DMS 273 treated with DMSO at 0.1 percent for 48 hours (cell line): ENCODE measurements around the gene KLC3.
"Not testable (repeated sequence)": the region's sequence is repeated elsewhere in the genome, so short reads cannot be mapped to it uniquely, and the experiment has no call there.

ENCODE experiments used
- DNase-seq: peaks from one replicate; lab custom pipeline; 2025; lab: John Stamatoyannopoulos, UW

The KLC3 gene

GRCh38 chr19:45320997-45321775 is 19.4 kb upstream of the KLC3 start:
- no peak for DNase-seq

GRCh38 chr19:45321848-45322247 is 18.7 kb upstream of the KLC3 start:
- DNase-seq = no peak

GRCh38 chr19:45322311-45322710 is 18.2 kb upstream of the KLC3 start:
- no peak for DNase-seq

- DNase-seq = no peak
Observed at GRCh38 chr19:45322744-45323281, 17.7 kb upstream of the KLC3 start, which contains the start of gene CKM. Gene CKM (minus strand): TSS chr19:45322875. CDS start chr19:45319713, 3,162 bp downstream.

- DNase-seq = no peak
Observed at GRCh38 chr19:45323671-45324081, 16.9 kb upstream of the KLC3 start.

- DNase-seq = no peak
Observed at GRCh38 chr19:45324349-45324907, 16.1 kb upstream of the KLC3 start.

- no peak for DNase-seq
Observed at GRCh38 chr19:45327404-45328143, 13.0 kb upstream of the KLC3 start.

GRCh38 chr19:45331411-45331810 is 9.1 kb upstream of the KLC3 start:
- DNase-seq = no peak

GRCh38 chr19:45333609-45334303 is 6.8 kb upstream of the KLC3 start:
- no peak for DNase-seq

GRCh38 chr19:45334881-45335280 is 5.7 kb upstream of the KLC3 start:
- not testable (repeated sequence) for DNase-seq

GRCh38 chr19:45336696-45337251 is 3.8 kb upstream of the KLC3 start:
- DNase-seq = no peak

GRCh38 chr19:45339629-45340028 is 921 bp upstream of the KLC3 start:
- no peak for DNase-seq

GRCh38 chr19:45340899-45341453 is 426 bp downstream of the KLC3 start:
- no peak for DNase-seq

GRCh38 chr19:45342911-45343310 is 2.4 kb downstream of the KLC3 start:
- DNase-seq = no peak

GRCh38 chr19:45344621-45345505 is 4.3 kb downstream of the KLC3 start:
- DNase-seq = no peak

- no peak for DNase-seq
Observed at GRCh38 chr19:45345506-45345860, 4.9 kb downstream of the KLC3 start.

GRCh38 chr19:45346449-45346848 is 5.9 kb downstream of the KLC3 start:
- no peak for DNase-seq

- no peak for DNase-seq
Observed at GRCh38 chr19:45347570-45348366, 7.2 kb downstream of the KLC3 start.

GRCh38 chr19:45348367-45349125 is 8.0 kb downstream of the KLC3 start:
- DNase-seq = no peak
